Cerebellar nuclear complex (tissue), 1 donor: ENCODE results near the gene JAKMIP1.

Experiments
- DNase-seq, 2 experiments: peaks; one replicate each; lab custom pipeline; 2025; lab: John Stamatoyannopoulos, UW

JAKMIP1 gene

DNA sequence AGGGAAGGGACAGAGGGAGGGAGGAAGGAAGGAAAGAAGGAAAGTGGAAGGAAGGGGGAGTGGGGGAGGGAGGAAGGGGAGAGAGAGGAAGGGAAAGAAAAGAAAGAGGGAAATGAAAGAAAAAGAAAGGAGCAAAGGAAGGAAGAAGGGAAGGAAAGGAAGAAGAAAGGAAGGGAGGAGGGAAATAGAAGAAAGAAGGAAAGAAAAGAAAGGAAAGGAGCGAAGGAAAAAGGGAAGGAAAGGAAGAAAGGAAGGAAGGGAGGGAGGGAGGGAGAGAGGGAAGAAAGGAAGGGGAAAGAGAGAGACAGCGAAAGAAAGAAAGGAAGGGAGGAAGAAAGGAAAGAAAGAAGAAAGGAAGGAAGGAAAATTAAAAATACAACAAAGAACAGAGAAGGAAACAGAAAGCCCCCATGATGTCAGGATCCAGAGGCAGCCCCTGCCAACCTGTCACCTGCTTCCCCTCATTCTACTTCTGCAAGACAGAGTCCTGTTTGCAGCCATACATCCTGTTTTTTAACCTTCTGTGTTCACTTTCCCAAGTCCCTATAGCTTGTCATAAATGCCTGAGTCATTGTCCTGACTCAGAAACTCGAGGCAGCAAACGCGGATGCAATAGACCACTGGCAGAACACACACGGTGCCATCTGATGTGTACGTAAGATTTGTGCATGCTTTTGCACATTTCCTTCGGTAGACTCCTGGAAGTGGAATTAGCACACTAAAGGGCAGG lies 105.2 kb downstream of the JAKMIP1 start:
- no peak for DNase-seq

DNA sequence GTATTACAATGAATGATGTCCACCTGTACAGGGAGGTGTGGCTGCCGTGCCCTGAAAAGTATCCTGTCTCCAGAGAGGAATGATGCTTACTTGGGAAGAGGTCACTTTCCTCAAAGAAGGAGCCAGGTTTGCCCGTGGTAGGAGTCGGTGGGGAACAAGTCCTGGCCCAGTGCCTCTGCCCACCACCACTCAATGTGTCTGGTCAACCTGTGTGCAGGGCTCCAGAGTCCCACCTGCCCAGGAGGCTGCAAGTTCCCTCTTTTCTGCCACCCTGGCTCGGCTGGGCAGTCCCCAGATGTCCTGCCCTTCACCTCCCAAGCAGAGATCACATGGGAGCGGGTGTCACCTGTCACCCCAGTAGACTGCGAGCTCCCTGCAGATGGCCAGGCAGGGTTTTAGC lies 106.7 kb downstream of the JAKMIP1 start:
- DNase-seq = no peak

DNA sequence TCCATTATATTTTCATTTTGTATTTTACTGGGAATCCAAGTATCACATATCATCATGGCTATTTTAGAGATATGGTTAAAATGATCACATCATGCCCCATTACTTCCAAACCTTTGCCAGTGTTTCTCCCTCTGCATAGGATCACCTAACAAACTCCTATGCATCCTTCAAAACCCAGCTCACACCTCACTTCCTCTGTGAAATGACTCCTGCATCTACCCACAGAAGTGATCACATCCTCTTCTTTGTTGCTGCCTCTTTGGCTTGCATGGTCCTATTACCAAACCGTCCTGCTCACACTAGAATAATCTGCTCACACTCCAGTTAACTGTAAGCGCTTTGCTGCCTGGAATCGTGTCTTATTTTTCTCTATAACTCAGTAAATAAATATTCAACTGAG lies 107.4 kb downstream of the JAKMIP1 start:
- DNase-seq = no peak

DNA sequence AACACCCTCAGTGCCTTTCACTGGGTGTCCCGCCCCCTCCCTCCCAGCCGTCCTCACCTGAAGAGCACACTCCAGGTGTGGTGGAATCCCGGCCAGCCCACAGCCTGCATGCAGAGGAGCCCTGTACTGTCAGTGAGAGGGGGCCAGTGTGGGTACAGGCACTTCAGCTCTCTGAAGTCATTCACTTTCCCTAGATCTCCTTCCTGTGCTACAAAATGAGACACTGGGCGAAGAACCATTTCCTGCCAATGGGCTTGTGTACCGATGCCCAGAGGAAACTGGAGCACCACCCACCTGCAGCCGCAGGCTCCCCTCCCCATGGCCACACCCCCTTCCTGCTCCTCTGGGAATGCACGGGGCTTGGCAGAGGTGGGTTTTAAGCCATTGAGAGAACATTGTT lies 108.2 kb downstream of the JAKMIP1 start:
- no peak for DNase-seq

DNA sequence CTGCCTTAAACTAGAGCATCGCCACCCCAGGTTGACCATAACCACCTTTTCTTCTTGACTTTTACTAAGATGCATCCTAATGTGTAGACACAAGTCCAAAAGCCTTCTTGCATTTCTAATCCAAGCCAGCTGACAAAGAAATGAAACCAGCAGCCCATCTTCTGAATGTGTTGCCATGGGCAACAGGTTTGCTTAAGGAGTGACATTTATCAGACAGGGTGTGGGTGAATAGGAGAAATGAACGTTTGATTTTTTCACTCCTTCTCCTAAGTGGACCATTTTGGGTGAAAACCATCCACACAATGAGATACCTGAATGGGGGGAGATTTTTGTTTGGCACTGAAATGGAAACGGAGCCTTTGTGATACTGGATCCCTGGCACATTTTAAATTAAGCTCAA lies 109.4 kb downstream of the JAKMIP1 start:
- DNase-seq = no peak

DNA sequence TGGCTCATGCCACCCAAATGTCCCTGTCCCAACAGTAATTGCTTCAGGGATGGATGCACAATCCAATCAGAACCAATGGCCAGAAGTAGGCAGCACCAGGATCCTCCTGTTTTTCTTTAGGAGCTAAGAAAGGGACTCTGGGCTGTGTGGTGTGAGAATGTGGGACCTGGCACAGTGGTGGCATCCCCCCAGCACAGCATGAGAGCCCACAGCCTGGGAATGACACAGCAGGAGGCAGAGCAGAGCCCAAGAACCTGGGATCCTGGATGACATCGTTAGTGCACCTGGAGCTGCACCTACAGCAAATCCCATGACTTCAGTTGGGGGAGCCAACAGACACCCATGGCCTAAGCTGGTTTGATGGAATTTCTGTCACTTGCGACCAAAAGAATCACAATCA lies 111.4 kb downstream of the JAKMIP1 start:
- no peak for DNase-seq

DNA sequence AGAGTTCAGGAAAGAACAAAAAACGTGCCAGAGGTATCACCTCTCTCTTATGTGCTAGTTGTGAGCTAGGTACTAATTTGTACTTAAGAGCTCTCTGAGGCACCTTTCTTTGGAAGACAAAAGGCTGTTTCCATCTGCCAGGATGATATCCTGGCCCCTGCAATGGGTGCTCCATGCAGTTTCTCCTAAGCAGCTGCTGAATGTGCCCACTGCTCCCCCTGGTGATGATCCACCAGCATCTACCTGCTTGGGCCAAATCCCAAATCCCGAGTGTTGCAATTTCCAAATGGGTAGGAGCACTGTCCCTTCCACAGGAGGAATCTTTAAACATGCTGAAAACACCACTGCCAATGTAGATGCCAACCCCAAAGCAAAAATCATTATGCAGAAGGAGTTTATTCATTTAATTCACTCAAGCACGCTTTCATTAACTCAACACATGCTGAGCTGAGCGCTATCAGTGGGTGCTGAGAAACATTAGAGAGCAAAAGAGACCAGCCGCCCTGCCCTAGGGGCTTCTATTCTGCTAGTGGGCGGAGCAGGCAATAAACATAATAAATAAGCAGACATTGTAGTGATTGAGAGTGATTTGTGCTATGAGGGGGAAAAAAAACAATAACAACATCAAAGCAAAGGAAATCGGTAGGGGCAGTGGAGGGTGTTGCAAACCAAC lies 112.5 kb downstream of the JAKMIP1 start:
- DNase-seq = no peak

DNA sequence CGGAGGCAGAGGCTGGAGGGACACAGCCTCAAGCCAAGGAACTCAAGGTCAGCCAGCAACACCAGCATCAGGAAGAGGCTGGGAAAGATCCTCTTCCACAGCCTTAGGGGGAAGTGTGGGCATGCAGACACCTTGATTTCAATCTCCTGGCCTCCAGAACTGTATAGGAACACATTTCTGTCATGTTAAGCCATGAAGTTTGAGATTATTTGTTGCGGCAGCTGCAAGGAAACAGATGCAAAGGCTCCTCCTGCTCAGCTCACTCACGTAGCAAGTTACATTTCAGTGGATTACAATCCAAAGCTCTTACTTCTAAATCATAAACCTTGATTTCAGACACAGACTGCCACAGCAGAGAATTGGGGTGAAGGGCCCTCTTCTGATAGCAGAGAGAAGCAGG lies 113.5 kb downstream of the JAKMIP1 start:
- DNase-seq = no peak

DNA sequence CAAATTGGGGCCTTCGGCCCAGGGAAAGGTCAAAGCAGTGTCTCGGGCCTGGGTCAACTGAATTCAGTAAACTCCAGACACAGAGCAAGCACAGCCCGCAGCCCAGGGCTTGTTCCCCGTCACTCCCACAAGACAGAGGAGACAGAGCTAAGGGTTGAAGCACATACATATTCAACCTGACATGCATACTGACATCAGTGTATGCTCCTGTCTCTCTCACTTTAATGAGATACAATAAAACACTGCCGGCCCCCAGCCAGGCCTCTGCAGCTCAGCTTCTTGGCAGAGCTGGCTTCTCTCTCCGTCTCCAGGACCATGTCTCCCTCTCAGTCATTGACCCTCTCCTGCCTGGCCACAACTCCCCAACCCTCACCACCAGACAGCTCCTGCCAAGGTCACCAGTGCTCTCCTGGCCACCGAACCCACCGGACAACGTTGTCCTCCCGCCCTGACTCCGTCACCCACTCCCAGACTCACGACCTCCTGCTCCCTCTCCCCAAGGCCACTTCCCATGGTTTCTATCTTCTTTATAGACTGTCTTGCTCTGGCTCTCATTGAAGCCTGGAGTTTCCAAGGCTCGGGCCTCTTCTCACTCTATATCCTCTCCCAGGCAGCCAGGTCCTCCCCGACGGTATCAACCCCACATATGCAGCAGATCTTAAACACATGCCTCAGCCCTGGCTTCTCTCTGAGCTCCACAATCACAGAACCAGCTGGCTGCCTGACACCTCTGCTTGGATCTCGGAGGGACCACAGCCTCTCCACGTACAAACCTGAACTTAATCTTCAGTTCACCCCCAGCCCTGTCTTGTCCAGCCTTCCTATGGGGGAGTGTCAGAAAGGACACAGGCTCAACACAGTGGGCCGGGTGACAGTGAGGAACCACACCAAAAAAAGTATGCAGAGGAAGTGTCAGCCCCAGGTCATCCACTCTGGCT lies 114.4 kb downstream of the JAKMIP1 start:
- no peak for DNase-seq

DNA sequence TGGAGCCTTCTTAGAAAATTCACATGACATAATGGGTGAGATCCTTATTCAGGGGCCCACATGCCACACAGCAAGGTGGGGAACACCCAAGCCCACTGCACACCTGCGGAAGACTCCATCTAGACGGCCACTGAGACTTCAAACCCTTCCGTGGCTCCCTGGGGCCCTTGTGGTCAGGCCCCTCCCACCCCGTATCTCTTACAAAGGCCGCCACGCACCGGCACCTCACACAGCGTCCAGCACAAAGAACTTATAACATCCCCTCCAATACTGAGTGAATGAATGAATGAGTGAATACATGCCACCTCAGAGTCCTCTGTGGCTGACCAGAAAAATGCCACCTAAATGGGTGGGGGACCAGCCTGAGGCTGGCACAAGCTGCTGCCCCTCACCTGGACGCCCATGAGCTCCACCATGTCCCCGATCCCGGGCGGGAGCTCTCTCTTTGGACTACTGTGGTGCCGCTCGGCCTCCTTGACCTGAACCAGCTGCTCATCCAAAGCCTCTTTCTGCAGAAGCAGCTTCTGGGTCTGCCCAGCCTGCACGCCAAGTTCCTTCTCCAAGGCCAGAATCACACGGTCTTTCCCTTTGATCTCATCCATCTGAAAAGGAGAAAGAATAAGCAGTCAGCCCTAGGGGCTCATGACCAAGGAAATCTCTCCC lies 115.2 kb downstream of the JAKMIP1 start:
- no peak for DNase-seq

DNA sequence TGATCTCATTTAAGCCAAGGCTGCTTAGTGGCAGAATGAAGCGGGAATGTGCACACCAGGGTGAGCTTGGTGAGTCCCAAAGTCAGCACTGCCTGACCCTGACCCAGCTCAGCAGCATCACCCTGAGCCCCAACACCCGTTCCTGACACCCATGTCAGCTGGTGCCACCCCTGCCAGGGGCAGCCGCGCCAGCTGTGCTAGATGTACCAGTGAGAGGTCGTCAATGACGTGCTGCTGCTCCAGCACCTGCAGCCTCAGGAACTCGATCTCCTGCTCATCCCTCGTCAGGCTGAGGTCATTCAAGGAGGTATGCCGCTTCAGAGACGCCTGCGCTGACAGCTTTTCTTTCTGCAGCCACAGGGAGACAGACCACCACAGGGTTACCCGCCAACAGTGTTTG lies 120.4 kb downstream of the JAKMIP1 start:
- DNase-seq = no peak

DNA sequence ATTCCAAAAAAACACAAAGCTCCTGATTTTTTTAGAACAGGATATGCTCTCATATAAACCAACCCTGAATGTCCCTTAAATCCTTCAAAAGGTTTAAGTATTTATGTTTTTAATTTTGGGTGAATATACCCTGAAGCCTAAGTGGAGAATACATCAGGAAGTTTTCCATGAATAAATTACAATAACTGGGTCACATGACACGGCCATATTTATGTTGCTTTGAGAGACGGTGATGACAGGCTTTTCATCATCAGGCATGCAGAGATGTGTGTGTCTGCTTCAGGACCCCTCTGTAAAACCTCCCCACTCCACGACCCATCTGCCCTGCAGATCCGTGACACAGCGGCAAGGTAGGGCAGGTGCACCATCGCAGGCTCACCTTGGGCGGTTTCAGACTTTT lies 121.8 kb downstream of the JAKMIP1 start:
- no peak for DNase-seq

DNA sequence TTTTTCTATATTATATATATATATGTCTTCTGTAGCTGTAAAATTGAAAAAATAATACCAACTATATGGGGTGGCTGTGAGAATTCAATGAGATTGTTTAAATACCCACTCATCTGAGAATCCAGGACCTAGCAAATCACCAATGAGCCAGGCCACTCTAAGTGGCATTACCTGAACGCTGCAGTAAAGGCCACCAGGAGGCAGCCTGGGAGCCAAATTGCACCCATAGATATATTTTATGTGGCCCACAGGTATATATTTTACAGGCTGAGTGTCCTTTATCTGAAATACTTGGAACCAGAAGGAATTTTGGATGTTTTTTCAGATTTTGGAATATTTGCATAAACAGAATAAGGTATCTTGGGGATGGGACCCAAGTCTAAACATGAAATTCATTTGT lies 124.0 kb downstream of the JAKMIP1 start:
- no peak for DNase-seq

DNA sequence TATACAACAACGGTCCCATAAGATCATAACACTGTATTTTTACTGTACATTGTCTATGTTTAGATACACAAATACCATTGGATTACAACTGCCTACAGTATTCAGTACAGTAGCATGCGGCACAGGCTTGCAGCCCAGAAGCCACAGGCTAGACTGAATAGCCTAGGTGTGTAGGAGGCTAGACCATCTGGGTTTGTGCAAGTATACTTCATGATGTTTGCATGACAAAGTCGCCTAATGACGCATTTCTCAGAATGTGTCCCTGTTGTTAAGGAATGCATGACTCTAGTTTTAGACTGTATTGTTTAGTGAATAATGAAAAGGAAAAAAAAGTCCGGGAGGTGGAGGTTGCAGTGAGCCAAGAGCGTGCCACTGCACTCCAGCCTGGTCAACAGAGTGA lies 125.6 kb downstream of the JAKMIP1 start:
- no peak for DNase-seq

DNA sequence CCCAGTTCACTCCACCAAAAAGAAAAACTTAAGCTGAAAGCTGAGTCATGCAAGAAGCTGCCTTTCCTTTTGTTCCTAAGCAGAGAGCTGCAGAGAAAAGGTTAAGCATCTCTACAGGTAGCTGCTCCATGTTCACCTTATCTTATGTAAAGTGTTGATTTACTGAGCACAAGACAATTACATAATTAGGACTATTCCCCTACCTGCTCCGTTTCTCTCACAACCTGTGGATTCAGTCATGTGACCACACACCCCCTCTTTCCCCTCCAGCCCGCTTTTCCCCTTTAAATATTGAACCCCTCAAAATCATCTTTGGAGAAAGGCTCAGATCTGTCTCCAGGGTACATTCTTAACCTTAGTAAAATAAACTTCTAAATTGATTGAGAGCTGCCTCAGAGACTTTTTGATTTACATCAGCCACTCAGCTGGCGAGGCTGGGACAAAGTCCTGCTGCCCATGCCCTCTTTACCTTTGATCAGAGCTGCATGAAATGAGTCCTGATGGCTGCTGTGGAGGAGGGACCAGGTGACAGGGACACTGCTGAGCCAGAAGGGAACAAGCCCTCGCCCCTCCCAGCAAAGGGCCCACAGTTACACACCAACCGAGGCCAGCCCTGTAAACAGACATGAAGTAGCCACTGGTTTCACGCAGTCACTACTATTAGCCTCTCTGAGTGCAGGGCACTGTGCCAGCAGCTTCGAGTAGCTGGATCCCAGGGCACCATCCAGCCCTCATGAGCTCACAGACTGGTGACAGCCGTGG lies 128.2 kb downstream of the JAKMIP1 start:
- DNase-seq = no peak

DNA sequence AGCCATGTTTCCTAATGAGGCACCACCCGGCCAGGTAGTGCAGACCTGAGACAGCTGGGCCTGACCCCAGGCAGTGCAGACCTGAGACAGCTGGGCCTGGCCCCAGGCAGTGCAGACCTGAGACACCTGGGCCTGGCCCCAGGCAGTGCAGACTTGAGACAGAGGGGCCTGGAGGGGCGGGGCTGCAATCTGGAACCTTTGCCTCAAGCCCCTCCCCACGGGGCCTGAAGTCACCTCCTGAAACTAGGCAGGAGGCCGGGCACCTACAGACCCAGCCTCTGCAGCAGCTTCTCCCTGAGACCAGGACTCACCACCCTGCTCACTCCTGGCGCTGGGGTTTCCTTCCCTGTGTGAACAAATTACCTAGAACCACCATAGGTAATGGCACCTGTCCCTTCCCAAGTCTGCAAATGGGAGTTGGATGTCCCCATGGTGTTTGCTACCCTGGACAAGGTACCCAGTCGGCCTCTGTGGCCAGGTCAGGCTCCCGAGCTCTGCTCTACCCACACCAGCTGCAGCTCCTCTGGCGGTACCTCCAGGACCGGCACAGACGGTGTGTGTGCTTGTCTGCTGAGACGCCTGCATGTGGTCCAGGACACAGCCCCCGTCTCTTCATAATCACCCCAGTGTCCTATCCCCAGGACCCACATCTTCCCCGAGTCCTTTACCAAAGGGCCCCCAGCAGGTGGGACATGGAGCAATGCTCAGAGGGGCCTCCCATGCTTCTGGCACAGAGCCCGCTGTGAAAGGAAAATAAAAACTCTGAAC lies 129.0 kb downstream of the JAKMIP1 start:
- no peak for DNase-seq

DNA sequence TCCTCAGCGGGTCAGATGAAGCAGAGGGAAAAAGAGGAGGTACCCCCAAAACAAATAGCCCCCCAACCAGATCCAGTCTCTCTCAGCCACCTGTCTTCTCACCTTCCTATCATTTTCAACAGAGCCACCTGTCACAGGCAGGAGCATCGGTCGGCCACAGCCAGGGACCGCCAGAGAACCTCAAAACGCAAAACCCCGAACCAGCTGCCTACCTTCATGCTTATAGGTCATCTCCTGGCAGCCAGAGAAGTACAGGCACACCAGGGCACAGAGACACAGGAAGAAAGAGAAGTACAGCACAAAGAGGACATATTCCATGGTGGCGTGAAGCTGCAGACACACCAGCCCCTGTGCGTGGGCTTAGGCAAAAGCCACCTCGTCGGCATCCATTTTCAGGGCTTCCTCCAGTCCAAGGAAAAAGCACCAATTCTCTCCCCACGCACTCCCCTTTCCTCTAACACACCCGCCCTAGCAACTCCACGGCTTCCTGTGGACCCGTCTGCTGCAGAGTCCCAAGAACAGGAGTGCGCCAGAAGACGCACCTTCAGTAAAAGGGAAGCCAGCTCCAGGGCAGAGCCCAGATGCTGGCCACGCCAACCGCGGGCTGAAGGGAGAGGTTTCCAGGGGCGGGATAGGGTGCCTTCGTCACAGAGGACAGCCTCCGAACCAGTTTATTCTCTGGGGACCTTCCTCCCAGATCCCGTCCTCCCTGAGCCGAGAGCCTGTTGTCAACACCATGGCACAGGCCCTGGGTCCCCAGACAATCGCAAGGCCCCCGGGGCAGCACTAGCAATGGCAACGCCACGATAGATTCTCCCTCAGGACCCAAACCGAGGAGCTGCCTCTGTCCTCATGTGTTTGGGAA lies 130.3 kb downstream of the JAKMIP1 start:
- DNase-seq = no peak

DNA sequence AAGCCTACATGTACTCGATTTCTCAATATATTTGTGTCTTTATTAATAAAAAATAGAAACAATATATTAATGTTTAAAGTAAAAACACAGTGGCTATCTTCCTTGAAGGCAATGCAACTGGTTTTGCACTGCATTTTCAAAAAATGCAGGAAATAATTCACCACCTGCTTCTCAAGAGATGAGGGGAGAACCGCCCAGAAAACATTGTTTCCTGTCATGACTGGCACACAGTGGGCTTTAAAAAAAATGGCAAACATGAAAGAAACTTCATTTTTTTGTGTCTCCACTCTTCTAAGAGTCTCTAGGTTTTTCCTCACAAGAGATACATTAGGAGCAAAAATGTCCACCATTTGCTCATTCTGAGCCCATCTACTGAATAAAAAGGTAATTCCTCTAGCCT lies 131.4 kb downstream of the JAKMIP1 start:
- no peak for DNase-seq

DNA sequence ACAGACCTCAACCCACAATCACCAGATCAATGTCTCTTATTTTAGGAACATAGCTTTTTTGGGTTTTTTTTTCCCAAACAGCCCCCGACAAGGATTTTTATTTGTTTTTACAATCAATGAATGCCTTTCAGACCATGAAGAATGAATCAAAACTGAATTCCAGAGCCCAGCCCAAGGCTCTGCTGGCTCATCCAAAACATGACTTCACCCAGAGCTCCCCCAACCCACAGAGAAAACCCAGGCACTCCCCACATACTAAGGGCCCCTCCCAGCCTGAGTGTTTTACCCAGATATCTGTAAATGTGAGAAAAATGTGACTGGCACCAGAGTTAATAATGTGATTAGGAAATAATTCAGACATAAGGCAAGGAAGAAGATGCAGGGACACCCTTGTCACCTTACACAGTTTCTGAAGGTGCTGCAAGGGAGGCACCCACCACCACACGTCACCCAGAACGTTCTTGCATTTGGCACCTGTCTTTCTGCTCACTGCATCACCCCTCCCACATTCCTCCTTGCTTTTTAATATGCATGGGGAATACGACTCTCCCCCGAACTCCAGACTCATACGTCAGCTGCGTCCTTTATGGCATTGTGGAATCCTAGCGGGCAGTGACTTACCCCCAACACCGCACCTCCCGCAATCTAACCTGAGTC lies 134.3 kb downstream of the JAKMIP1 start:
- no peak for DNase-seq
